Astrocyte (in vitro differentiated cells and primary cell): ENCODE data around the gene STUM.

Experiments used
- EZH2 ChIP-seq: IDR thresholded peaks from 2 replicates; pipeline ENCODE4 v1.6.1; 2012; ENCODE audit warnings: mild to moderate bottlenecking, low read length, inconsistent platforms; ENCODE audit not compliant: insufficient read depth
- TF ChIP-seq, protein P1 (sequence below): IDR thresholded peaks from 2 replicates; pipeline ENCODE4 v1.5.1; 2011; ENCODE audit warnings: low read depth, mild to moderate bottlenecking, inconsistent platforms, low read length, moderate library complexity; ENCODE audit not compliant: insufficient read depth

DNA sequence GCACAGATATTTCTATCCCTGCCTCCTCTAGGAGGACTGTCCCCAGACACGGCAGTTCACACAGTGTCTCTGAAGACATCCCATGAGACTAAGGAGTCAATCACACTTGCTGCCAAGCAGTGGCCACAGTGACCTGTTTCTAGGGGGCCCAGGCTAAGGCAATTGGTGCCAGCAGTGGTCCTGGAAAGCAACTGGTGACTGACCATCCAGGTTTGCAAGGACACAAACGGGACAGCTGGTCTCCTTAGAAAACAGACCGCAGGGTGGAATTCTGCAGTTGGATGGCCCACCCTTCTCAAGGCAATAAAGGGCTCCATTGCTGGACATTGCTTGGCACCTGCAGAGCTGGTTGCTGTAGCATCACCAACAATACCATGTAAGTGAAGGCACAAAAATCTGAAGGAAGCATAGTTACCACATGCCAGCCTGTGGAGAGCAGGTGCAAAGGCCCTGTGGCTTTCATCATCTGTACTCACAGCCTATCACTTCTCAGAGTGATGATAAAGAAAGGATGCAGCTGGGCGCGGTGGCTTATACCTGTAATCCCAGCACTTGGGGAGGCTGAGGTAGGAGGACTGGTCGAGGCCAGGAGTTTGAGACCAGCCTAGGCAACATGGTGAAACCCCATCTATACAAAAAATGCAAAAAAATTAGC is 81.5 kb downstream of the STUM start:
- TF ChIP-seq, protein P1, sequence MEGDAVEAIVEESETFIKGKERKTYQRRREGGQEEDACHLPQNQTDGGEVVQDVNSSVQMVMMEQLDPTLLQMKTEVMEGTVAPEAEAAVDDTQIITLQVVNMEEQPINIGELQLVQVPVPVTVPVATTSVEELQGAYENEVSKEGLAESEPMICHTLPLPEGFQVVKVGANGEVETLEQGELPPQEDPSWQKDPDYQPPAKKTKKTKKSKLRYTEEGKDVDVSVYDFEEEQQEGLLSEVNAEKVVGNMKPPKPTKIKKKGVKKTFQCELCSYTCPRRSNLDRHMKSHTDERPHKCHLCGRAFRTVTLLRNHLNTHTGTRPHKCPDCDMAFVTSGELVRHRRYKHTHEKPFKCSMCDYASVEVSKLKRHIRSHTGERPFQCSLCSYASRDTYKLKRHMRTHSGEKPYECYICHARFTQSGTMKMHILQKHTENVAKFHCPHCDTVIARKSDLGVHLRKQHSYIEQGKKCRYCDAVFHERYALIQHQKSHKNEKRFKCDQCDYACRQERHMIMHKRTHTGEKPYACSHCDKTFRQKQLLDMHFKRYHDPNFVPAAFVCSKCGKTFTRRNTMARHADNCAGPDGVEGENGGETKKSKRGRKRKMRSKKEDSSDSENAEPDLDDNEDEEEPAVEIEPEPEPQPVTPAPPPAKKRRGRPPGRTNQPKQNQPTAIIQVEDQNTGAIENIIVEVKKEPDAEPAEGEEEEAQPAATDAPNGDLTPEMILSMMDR = no peak
- no peak for TF ChIP-seq EZH2
